ENCODE measurements around the gene CIZ1. TPM values are rescaled to one million over a fixed set of nuclear protein-coding genes. Genes with fewer than 3 reads are reported as not detected.

The CIZ1 gene
- polyA plus RNA-seq, 1 experiment: 26.9 TPM

DNA sequence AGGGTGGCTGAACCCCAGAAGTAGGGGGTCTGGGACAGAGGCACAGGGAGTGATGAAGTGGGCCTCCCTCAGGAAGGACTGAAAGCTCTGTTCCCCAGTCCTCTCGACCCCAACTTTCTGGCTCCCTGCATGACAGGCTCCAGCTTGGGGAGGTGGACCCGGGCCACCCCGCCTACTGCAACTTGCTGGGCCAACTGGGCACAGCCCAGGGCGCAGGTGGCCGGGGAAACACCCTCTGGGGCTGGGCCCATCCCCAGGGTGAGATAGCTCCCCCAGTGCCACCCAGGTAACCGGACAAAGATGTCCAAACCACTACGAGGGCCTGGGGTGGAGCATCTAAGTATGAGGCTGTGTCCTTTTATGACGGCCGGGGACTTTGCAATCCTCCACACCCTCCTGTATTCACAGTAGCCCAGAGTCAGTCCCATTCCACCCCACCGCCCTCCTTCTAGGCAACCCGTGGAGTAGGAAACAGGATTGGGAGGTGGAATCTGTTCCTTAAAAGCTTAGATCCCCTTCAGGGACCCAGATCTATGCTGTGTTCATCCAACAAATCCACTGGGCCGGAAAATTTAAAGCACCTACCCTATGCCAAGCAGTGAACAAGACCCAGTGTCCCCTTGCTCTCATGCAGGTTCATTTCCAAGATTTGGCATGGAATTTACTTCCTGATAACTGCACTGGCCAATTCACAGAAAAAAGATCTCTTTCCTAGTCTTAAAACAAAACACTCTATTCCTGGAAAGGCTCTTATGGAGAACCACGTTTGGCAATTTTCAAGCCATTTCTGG is 31.7 kb upstream of the CIZ1 start:
- no peaks in the 10 kb centered on the region; the same call in 1 of the 2 replicates for H3K9me3 ChIP-seq (ENCODE audit: control insufficient read depth, insufficient read depth, low read length)
- H3K4me3 ChIP-seq (ENCODE audit: low read depth, low read length): no peak overlapping the region
- H3K27me3 ChIP-seq (ENCODE audit: control insufficient read depth, insufficient read depth, low read length): no peaks in the 10 kb centered on the region
- CTCF ChIA-PET: no interaction called here
- no peak overlapping the region for H3K27ac ChIP-seq (ENCODE audit: low read depth, low read length)
- TF ChIP-seq, protein P1, sequence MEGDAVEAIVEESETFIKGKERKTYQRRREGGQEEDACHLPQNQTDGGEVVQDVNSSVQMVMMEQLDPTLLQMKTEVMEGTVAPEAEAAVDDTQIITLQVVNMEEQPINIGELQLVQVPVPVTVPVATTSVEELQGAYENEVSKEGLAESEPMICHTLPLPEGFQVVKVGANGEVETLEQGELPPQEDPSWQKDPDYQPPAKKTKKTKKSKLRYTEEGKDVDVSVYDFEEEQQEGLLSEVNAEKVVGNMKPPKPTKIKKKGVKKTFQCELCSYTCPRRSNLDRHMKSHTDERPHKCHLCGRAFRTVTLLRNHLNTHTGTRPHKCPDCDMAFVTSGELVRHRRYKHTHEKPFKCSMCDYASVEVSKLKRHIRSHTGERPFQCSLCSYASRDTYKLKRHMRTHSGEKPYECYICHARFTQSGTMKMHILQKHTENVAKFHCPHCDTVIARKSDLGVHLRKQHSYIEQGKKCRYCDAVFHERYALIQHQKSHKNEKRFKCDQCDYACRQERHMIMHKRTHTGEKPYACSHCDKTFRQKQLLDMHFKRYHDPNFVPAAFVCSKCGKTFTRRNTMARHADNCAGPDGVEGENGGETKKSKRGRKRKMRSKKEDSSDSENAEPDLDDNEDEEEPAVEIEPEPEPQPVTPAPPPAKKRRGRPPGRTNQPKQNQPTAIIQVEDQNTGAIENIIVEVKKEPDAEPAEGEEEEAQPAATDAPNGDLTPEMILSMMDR (IDR thresholded peaks at IDR 0.05; ENCODE audit: low read depth, low read length): no peak
- DNase-seq (ENCODE audit: low read depth, low spot score): no peak
- POLR2A ChIA-PET: no interaction called here

DNA sequence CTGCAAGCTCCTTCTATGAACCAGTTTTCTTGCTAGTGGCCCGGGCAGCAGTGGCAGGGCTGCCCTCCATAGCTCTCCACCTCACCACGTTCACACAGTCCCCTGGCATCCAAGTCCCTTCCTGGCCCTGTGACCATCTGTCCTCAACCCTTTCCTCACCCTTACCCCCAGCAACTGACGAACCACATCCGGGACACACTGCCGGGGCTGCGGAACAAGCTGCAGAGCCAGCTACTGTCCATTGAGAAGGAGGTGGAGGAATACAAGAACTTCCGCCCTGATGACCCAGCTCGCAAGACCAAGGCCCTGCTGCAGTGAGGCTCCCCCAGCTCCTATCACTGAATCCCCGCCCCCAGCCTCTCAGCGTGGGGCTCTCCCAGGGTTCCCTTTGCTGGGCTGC is 30.7 kb upstream of the CIZ1 start:
- POLR2A ChIA-PET: interaction anchor here (0.8 kb wide), 1 partner anchor 21 kb away, joined by 3 read pairs; no protein-coding TSS in a partner anchor
- no peak overlapping the region for H3K27ac ChIP-seq (ENCODE audit: low read depth, low read length)
- TF ChIP-seq, protein P1 (IDR thresholded peaks at IDR 0.05; ENCODE audit: low read depth, low read length): no peak
- no peak for DNase-seq (ENCODE audit: low read depth, low spot score)
- no peaks in the 10 kb centered on the region; the same call in 1 of the 2 replicates for H3K9me3 ChIP-seq (ENCODE audit: control insufficient read depth, insufficient read depth, low read length)
- H3K27me3 ChIP-seq (ENCODE audit: control insufficient read depth, insufficient read depth, low read length): no peaks in the 10 kb centered on the region
- CTCF ChIA-PET: no interaction called here
- H3K4me3 ChIP-seq (ENCODE audit: low read depth, low read length): no peak overlapping the region

DNA sequence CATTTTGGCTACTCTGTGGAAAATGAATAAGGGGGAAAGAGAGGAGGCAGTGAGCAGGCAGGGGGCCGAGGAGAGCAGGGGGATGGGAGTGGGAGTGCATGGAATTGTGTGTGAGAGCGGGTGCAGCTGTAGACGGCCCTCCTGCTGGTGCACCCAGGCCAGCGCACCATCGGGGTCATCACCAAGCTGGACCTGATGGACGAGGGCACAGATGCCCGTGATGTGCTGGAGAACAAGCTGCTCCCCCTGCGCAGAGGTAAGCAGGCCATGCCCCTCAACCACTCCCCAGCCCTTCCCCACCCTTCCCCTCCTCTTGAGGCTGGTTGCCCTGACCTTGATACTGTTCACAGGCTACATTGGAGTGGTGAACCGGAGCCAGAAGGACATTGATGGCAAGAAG is 28.5 kb upstream of the CIZ1 start:
- Histone ChIP-seq H3K27me3 (ENCODE audit: control insufficient read depth, insufficient read depth, low read length) (no peaks in the 10 kb centered on the region), H3K9me3 (ENCODE audit: control insufficient read depth, insufficient read depth, low read length) (no peaks in the 10 kb centered on the region; the same call in 1 of the 2 replicates), H3K27ac (ENCODE audit: low read depth, low read length) (no peak overlapping the region), H3K4me3 (ENCODE audit: low read depth, low read length) (no peak overlapping the region)
- POLR2A ChIA-PET: no interaction called here
- no peak for DNase-seq (ENCODE audit: low read depth, low spot score)
- CTCF ChIA-PET: no interaction called here
- TF ChIP-seq, protein P1 (IDR thresholded peaks at IDR 0.05; ENCODE audit: low read depth, low read length): no peak

DNA sequence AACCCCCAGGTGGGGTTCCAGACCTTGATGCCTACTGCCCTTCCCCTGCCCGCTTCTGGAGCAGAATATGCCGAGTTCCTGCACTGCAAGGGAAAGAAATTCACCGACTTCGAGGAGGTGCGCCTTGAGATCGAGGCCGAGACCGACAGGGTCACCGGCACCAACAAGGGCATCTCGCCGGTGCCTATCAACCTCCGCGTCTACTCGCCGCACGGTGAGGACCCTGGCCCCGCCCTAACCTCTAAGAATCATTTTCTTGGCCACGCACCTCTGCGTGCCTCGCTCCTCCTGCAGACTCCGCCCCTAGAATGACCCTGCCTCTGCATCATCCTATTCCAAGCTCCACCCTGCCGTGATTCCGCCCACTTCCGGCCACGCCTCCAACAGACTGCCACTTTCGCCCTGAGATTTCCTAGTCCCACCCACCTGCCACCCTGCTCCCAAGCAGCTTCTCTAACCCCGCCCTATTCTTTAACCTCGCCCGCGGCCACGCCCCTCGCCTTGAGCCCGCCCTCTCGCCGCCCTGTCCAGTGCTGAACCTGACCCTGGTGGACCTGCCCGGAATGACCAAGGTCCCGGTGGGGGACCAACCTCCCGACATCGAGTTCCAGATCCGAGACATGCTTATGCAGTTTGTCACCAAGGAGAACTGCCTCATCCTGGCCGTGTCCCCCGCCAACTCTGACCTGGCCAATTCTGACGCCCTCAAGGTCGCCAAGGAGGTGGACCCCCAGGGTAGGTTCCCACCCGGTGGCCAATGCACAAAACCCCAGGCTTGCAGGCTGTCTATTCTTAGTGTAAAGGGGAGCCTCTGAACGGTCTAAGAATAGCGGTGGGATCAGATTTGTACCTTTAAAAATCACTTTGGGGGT is 27.4 kb upstream of the CIZ1 start:
- Histone ChIP-seq H3K27me3 (ENCODE audit: control insufficient read depth, insufficient read depth, low read length) (no peaks in the 10 kb centered on the region), H3K27ac (ENCODE audit: low read depth, low read length) (no peak overlapping the region), H3K4me3 (ENCODE audit: low read depth, low read length) (no peak overlapping the region), H3K9me3 (ENCODE audit: control insufficient read depth, insufficient read depth, low read length) (no peaks in the 10 kb centered on the region; the same call in 1 of the 2 replicates)
- POLR2A ChIA-PET: interaction anchor here (0.6 kb wide), 2 partner anchors 12 to 49 kb away, joined by 3 to 5 read pairs; no protein-coding TSS in a partner anchor
- no peak for DNase-seq (ENCODE audit: low read depth, low spot score)
- CTCF ChIA-PET: no interaction called here
- TF ChIP-seq, protein P1 (IDR thresholded peaks at IDR 0.05; ENCODE audit: low read depth, low read length): no peak

DNA sequence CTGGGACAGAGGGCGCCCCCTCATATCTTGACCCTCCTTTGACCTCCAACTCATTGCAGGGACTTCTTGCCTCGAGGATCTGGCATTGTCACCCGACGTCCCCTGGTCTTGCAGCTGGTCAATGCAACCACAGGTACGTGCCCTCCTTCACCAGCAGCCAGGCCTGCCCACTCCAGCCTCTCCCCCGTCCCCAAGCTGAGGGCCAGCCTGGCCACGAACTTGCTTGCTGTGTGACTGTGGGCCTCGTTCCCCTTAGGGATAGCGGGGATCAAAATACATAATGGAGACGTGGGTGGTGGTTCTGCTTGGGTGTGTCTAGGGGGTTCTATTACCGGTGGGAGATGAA is 26.8 kb upstream of the CIZ1 start:
- ChIA-PET POLR2A (interaction anchor here (0.6 kb wide), 2 partner anchors 13 to 50 kb away, joined by 3 to 5 read pairs; no protein-coding TSS in a partner anchor), CTCF (no interaction called here)
- H3K27ac ChIP-seq (ENCODE audit: low read depth, low read length): no peak overlapping the region
- no peaks in the 10 kb centered on the region for H3K27me3 ChIP-seq (ENCODE audit: control insufficient read depth, insufficient read depth, low read length)
- H3K4me3 ChIP-seq (ENCODE audit: low read depth, low read length): no peak overlapping the region
- TF ChIP-seq, protein P1 (IDR thresholded peaks at IDR 0.05; ENCODE audit: low read depth, low read length): no peak
- no peaks in the 10 kb centered on the region; the same call in 1 of the 2 replicates for H3K9me3 ChIP-seq (ENCODE audit: control insufficient read depth, insufficient read depth, low read length)
- no peak for DNase-seq (ENCODE audit: low read depth, low spot score)
